Epithelial cell of proximal tubule (primary cell): Measurements from ENCODE around the gene IFNLR1. TPM values are rescaled to one million over a fixed set of nuclear protein-coding genes. Genes with fewer than 3 reads are reported as not detected.

Experiments
- DNase-seq: peaks from one replicate; pipeline ENCODE4 v3.0.0-alpha.2; 2011; ENCODE audit warnings: low read depth
- H3K4me3 ChIP-seq: 2 replicates; pipeline ENCODE4 v1.5.1; 2011; ENCODE audit warnings: low read depth, mild to moderate bottlenecking, low read length
- CTCF ChIP-seq: conservative IDR thresholded peaks from 2 replicates; pipeline ENCODE4 v1.5.1; 2012; ENCODE audit warnings: low read depth, mild to moderate bottlenecking, low read length
- total RNA-seq: library from RNA; depleted of rRNA; stranded (reverse); fragments of >200 nt; gene quantifications from 2 replicates; pipeline ENCODE4 v1.2.3, GENCODE V29; 2015

Gene IFNLR1
- total RNA-seq, 1 donor from 2014 or later, result 3.6 TPM

- H3K4me3 ChIP-seq, result no peak overlapping the region
- TF ChIP-seq CTCF, result no peak
- no peak for DNase-seq
These were observed 19.0 kb upstream of the IFNLR1 start for GRCh38 chr1:24206083-24206464.

- no peak for DNase-seq
- no peak for TF ChIP-seq CTCF
- no peak overlapping the region for H3K4me3 ChIP-seq
These were observed 18.4 kb upstream of the IFNLR1 start for GRCh38 chr1:24205345-24206082.

- H3K4me3 ChIP-seq, result no peak overlapping the region
- DNase-seq, result no peak
- TF ChIP-seq CTCF, result no peak
These were observed 17.0 kb upstream of the IFNLR1 start for GRCh38 chr1:24204116-24204515.

GRCh38 chr1:24203404-24203803 lies 16.3 kb upstream of the IFNLR1 start:
- no peak for TF ChIP-seq CTCF
- H3K4me3 ChIP-seq, result no peak overlapping the region
- DNase-seq, result no peak

- no peak for DNase-seq
- no peak overlapping the region for H3K4me3 ChIP-seq
- no peak for TF ChIP-seq CTCF
These were observed 15.9 kb upstream of the IFNLR1 start for GRCh38 chr1:24202987-24203386.

- H3K4me3 ChIP-seq, result no peak overlapping the region
- DNase-seq, result no peak
- TF ChIP-seq CTCF, result no peak
These were observed 15.5 kb upstream of the IFNLR1 start for GRCh38 chr1:24202556-24202955.

- TF ChIP-seq CTCF, result peak; percentile 85
- peak; percentile 70 for DNase-seq
- H3K4me3 ChIP-seq, result no peak overlapping the region
These were observed 14.9 kb upstream of the IFNLR1 start for GRCh38 chr1:24201941-24202440.
